GM10248 (cell line): ENCODE data around the gene LSM7.

Experiments
- CTCF ChIA-PET: fragments of 300-600 bp; sonication (Branson Sonifier 250); formaldehyde crosslinking; extraction: SDS; loops from one replicate; lab custom pipeline; 2021; ENCODE audit warnings: antibody characterized with exemption; lab: Yijun Ruan, JAX
- POLR2A ChIA-PET: fragments of 350-650 bp; sonication (Branson Sonifier 250); formaldehyde crosslinking; extraction: SDS; loops from one replicate; lab custom pipeline; 2020; ENCODE audit warnings: antibody characterized with exemption; lab: Yijun Ruan, JAX
- DNase-seq: peaks from one replicate; pipeline ENCODE4 v3.0.0; 2012; ENCODE audit errors: extremely low spot score
- CTCF ChIP-seq: IDR thresholded peaks from 2 replicates; pipeline ENCODE4 v1.5.1; 2012; ENCODE audit warnings: mild to moderate bottlenecking, low read depth; ENCODE audit errors: extremely low read depth, missing control alignments, control extremely low read depth

Gene LSM7

GRCh38 chr19:2336528-2337328, 8.3 kb upstream of the LSM7 start:
- no peak for DNase-seq
- ChIA-PET POLR2A (no interaction called here), CTCF (interaction anchor here (1.1 kb wide), 1 partner anchor 110 kb away, joined by 3 read pairs; no protein-coding TSS in a partner anchor)
- no peak for TF ChIP-seq CTCF

GRCh38 chr19:2335848-2336247, 7.5 kb upstream of the LSM7 start:
- ChIA-PET CTCF (no interaction called here), POLR2A (no interaction called here)
- DNase-seq = no peak

GRCh38 chr19:2334986-2335846, 6.8 kb upstream of the LSM7 start:
- no peak for DNase-seq
- ChIA-PET CTCF (no interaction called here), POLR2A (no interaction called here)
- no peak for TF ChIP-seq CTCF

More at GRCh38 chr19:2335848-2336247, 7.5 kb upstream of the LSM7 start:
- no peak for TF ChIP-seq CTCF

GRCh38 chr19:2334426-2334825, 6.0 kb upstream of the LSM7 start:
- POLR2A ChIA-PET = no interaction called here

GRCh38 chr19:2333807-2334211, 5.4 kb upstream of the LSM7 start:
- ChIA-PET CTCF (interaction anchor here (0.8 to 1.4 kb wide), 2 partner anchors 58 to 187 kb away, joined by 3 to 4 read pairs; no protein-coding TSS in a partner anchor), POLR2A (no interaction called here)
- TF ChIP-seq CTCF = no peak
- no peak for DNase-seq

More at GRCh38 chr19:2334426-2334825, 6.0 kb upstream of the LSM7 start:
- no peak for TF ChIP-seq CTCF
- no peak for DNase-seq
- CTCF ChIA-PET = no interaction called here

GRCh38 chr19:2333027-2333806, 4.8 kb upstream of the LSM7 start:
- ChIA-PET CTCF (interaction anchor here (0.8 to 1.4 kb wide), 2 partner anchors 59 to 187 kb away, joined by 3 to 4 read pairs; no protein-coding TSS in a partner anchor), POLR2A (no interaction called here)
- TF ChIP-seq CTCF = no peak
- no peak for DNase-seq
